ENCODE measurements around the gene HAAO. TPM values are rescaled to one million over a fixed set of nuclear protein-coding genes. Genes with fewer than 3 reads are reported as not detected.

The HAAO gene
- total and polyA plus RNA-seq, 2 donors from 2014 or later = 16.2 to 57.2 TPM

DNA sequence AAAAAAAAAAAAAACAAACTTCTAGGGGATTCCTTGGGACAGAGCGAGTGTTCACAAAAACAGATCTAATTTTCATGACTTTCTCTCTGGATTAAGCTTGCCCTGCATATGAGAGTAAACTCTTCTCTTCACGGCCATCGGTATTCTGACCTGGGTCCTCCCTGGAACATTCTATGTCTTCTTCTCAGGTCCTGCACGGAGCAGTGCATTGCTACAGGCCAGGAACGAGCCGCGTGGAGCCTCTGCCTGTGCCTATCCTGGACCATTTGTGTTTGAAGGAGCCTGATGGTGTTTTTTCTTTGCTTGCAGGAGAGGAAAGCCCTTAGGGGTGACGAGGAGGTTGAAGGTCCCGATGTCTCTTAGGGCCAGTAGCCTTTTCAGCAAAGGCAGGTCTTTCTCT, 26.7 kb downstream of the HAAO start:
- Histone ChIP-seq H3K27ac (ENCODE audit: low read depth in 2 of 2, low read length in 2 of 2) (no peak overlapping the region), H3K36me3 (ENCODE audit: control insufficient read depth in 2 of 3, insufficient read depth in 3 of 3, low read length in 3 of 3) (no peaks in the 10 kb centered on the region), H3K4me1 (ENCODE audit: control insufficient read depth in 2 of 3, insufficient read depth in 2 of 3, low read depth in 1 of 3, low read length in 3 of 3) (no peaks in the 10 kb centered on the region), H3K27me3 (ENCODE audit: control insufficient read depth, insufficient read depth, low read length) (no peaks in the 10 kb centered on the region), H3K9me3 (ENCODE audit: control insufficient read depth in 2 of 3, insufficient read depth in 1 of 3, low read length in 3 of 3) (no peaks in the 10 kb centered on the region), H3K4me3 (ENCODE audit: low read length in 3 of 3) (no peak overlapping the region), H3K9ac (ENCODE audit: low read length in 3 of 3) (no peak overlapping the region)
- FAIRE-seq (no peak), DNase-seq (no peak)
- TF ChIP-seq, protein P1, sequence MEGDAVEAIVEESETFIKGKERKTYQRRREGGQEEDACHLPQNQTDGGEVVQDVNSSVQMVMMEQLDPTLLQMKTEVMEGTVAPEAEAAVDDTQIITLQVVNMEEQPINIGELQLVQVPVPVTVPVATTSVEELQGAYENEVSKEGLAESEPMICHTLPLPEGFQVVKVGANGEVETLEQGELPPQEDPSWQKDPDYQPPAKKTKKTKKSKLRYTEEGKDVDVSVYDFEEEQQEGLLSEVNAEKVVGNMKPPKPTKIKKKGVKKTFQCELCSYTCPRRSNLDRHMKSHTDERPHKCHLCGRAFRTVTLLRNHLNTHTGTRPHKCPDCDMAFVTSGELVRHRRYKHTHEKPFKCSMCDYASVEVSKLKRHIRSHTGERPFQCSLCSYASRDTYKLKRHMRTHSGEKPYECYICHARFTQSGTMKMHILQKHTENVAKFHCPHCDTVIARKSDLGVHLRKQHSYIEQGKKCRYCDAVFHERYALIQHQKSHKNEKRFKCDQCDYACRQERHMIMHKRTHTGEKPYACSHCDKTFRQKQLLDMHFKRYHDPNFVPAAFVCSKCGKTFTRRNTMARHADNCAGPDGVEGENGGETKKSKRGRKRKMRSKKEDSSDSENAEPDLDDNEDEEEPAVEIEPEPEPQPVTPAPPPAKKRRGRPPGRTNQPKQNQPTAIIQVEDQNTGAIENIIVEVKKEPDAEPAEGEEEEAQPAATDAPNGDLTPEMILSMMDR (IDR thresholded peaks at IDR 0.05; ENCODE audit: borderline replicate concordance, extremely low read depth, insufficient read depth) = no peak
- intact Hi-C loops (cut with DNase I) = no loop called here

DNA sequence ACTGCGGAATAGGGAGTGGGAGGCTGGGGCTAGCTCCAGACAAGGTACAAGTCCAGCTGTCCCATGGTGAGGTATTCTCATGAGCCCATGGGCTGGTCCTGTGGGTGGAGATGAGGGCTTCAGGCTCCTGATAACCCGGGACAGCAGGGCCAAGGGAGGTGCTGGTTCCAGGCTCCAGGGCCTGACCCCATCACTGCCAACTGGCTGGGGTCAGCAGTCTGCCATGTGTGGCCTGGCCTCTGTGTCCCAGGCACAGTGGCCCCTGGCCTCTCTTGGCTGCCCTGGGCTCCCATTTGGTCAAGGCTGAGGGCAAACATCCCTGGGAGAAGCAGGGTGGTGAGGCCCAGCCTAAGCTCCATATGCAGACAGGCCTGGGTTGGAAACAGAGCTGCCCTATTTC, 27.5 kb downstream of the HAAO start:
- H3K9me3 ChIP-seq (ENCODE audit: control insufficient read depth in 2 of 3, insufficient read depth in 1 of 3, low read length in 3 of 3) = no peaks in the 10 kb centered on the region
- DNase-seq = no peak
- intact Hi-C loops (cut with DNase I) = no loop called here
- no peak overlapping the region for H3K4me3 ChIP-seq (ENCODE audit: low read length in 3 of 3)
- no peak overlapping the region for H3K27ac ChIP-seq (ENCODE audit: low read depth in 2 of 2, low read length in 2 of 2)
- no peaks in the 10 kb centered on the region for H3K4me1 ChIP-seq (ENCODE audit: control insufficient read depth in 2 of 3, insufficient read depth in 2 of 3, low read depth in 1 of 3, low read length in 3 of 3)
- FAIRE-seq = no peak
- no peaks in the 10 kb centered on the region for H3K27me3 ChIP-seq (ENCODE audit: control insufficient read depth, insufficient read depth, low read length)
- TF ChIP-seq, protein P1 (IDR thresholded peaks at IDR 0.05; ENCODE audit: borderline replicate concordance, extremely low read depth, insufficient read depth) = no peak
- H3K36me3 ChIP-seq (ENCODE audit: control insufficient read depth in 2 of 3, insufficient read depth in 3 of 3, low read length in 3 of 3) = no peaks in the 10 kb centered on the region
- H3K9ac ChIP-seq (ENCODE audit: low read length in 3 of 3) = no peak overlapping the region

DNA sequence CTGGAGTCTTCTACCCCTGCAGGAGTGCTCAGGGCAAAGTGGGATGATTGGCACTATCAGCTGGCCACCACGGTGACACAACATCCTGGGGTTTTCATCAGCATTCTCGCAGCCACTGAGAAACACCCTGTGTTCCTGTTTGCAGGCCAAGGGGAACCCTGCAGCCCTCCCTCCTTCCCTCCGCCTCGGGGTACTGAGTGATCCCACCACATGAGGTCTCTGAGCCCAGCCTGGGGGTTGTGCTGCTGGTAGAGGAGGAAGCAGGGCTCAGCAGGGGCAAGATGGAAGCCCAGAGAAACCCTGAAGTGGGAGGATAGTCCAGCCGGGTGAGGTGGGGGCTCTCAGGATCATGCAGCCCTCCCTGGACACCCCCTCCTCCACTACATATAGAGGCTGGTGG, 28.3 kb downstream of the HAAO start, which contains the start of gene OXER1:
OXER1 (minus strand) TSS at position 40 of the 400 bp plus-strand sequence. CDS start 73 bp downstream, outside the sequence.
- TF ChIP-seq, protein P1 (IDR thresholded peaks at IDR 0.05; ENCODE audit: borderline replicate concordance, extremely low read depth, insufficient read depth) = no peak
- H3K27me3 ChIP-seq (ENCODE audit: control insufficient read depth, insufficient read depth, low read length) = no peaks in the 10 kb centered on the region
- FAIRE-seq (no peak), DNase-seq (no peak)
- no peaks in the 10 kb centered on the region for H3K9me3 ChIP-seq (ENCODE audit: control insufficient read depth in 2 of 3, insufficient read depth in 1 of 3, low read length in 3 of 3)
- H3K4me3 ChIP-seq (ENCODE audit: low read length in 3 of 3) = no peak within 1 kb of the TSS
- H3K4me1 ChIP-seq (ENCODE audit: control insufficient read depth in 2 of 3, insufficient read depth in 2 of 3, low read depth in 1 of 3, low read length in 3 of 3) = no peaks in the 10 kb centered on the region
- intact Hi-C loops (cut with DNase I) = no loop called here
- H3K9ac ChIP-seq (ENCODE audit: low read length in 3 of 3) = no peak within 1 kb of the TSS
- no peak within 1 kb of the TSS for H3K27ac ChIP-seq (ENCODE audit: low read depth in 2 of 2, low read length in 2 of 2)
- no peaks in the 10 kb centered on the region for H3K36me3 ChIP-seq (ENCODE audit: control insufficient read depth in 2 of 3, insufficient read depth in 3 of 3, low read length in 3 of 3)
